ENCODE measurements around the gene GYPC. TPM values are rescaled to one million over a fixed set of nuclear protein-coding genes. Genes with fewer than 3 reads are reported as not detected.
A peak's percentile ranks its signal among the peaks of the same experiment; 100 is the strongest.

GYPC gene
- total and polyA plus RNA-seq, 4 donors = 61.4 to 170 (median 113) TPM

DNA sequence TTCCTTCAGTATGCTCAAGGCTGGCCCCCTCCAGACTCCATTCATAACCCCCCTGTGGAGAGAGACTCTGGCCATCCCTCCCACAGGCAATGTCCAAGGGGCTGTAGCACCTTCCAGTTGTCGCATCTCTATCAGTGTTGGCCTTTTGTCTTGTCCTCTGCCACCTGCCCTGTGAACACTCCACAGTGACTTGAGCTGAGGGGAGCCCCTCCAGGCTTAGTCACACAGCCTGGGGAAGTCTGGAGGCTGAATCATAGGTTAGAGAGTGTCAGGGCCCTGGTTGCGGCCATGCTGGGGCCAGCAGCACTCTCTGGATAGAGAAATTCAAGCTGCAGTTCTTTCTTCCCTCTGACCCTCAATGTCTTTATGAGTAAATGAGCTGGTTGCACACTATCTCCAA is 64.7 kb downstream of the GYPC start:
- ATAC-seq (ENCODE audit: insufficient read depth, low FRiP score) (no peak), DNase-seq (no peak)
- no peaks in the 10 kb centered on the region for H3K36me3 ChIP-seq (ENCODE audit: control insufficient read depth in 4 of 4, insufficient read depth in 4 of 4, low read length in 4 of 4)
- peaks cover 0 to 5% (median 3%) of the 10 kb centered on the region in 4 donors for H3K9me3 ChIP-seq (ENCODE audit: control insufficient read depth in 4 of 4, insufficient read depth in 3 of 4, low read length in 3 of 4)
- no peak overlapping the region for H3K27ac ChIP-seq (ENCODE audit: low read depth in 1 of 2, low read length in 1 of 2)
- no peak overlapping the region for H3K9ac ChIP-seq (ENCODE audit: insufficient read depth in 1 of 2, low read length in 2 of 2)
- WGBS, 2 donors = 87 to 93% methylated on average over 2 of the region's 2 CpGs
- peaks cover 0 to 7% (median 3%) of the 10 kb centered on the region in 5 donors for H3K4me1 ChIP-seq (ENCODE audit: control insufficient read depth in 5 of 5, insufficient read depth in 5 of 5, low read length in 5 of 5)
- TF ChIP-seq, protein P1, sequence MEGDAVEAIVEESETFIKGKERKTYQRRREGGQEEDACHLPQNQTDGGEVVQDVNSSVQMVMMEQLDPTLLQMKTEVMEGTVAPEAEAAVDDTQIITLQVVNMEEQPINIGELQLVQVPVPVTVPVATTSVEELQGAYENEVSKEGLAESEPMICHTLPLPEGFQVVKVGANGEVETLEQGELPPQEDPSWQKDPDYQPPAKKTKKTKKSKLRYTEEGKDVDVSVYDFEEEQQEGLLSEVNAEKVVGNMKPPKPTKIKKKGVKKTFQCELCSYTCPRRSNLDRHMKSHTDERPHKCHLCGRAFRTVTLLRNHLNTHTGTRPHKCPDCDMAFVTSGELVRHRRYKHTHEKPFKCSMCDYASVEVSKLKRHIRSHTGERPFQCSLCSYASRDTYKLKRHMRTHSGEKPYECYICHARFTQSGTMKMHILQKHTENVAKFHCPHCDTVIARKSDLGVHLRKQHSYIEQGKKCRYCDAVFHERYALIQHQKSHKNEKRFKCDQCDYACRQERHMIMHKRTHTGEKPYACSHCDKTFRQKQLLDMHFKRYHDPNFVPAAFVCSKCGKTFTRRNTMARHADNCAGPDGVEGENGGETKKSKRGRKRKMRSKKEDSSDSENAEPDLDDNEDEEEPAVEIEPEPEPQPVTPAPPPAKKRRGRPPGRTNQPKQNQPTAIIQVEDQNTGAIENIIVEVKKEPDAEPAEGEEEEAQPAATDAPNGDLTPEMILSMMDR (IDR thresholded peaks at IDR 0.05; ENCODE audit: control extremely low read depth, extremely low read depth) = no peak
- no peaks in the 10 kb centered on the region for H3K27me3 ChIP-seq (ENCODE audit: control insufficient read depth in 3 of 3, insufficient read depth in 3 of 3, low read length in 2 of 3)
- no peak overlapping the region for H3K4me3 ChIP-seq

DNA sequence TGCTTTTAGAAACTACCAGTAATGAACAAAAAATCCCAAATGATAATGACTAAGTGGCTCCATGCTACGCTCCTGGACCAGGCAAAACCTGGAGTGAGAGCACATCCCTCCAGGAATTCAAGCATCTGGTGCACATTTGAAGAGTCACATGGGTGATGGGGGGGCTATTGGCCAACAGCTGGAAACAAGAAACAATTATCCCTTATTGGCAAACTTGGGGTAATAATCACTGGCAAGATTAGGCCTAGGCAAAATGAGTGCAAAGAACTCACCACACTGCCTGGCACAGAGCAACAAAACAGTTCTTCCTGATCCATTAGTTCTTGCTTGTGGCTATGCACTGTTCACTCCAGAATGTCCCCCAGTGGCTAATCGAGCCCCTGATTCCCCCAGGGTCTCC is 66.1 kb downstream of the GYPC start:
- H3K36me3 ChIP-seq (ENCODE audit: control insufficient read depth in 4 of 4, insufficient read depth in 4 of 4, low read length in 4 of 4) = no peaks in the 10 kb centered on the region
- ATAC-seq (ENCODE audit: insufficient read depth, low FRiP score) = no peak
- H3K4me3 ChIP-seq = no peak overlapping the region
- TF ChIP-seq, protein P1 (IDR thresholded peaks at IDR 0.05; ENCODE audit: control extremely low read depth, extremely low read depth) = no peak
- peaks cover 0 to 5% (median 3%) of the 10 kb centered on the region in 4 donors for H3K9me3 ChIP-seq (ENCODE audit: control insufficient read depth in 4 of 4, insufficient read depth in 3 of 4, low read length in 3 of 4)
- no peak for DNase-seq
- peaks cover 0 to 7% (median 3%) of the 10 kb centered on the region in 5 donors for H3K4me1 ChIP-seq (ENCODE audit: control insufficient read depth in 5 of 5, insufficient read depth in 5 of 5, low read length in 5 of 5)
- H3K27ac ChIP-seq (ENCODE audit: low read depth in 1 of 2, low read length in 1 of 2) = no peak overlapping the region
- no peaks in the 10 kb centered on the region for H3K27me3 ChIP-seq (ENCODE audit: control insufficient read depth in 3 of 3, insufficient read depth in 3 of 3, low read length in 2 of 3)
- 77 to 81% methylated on average over 2 of the region's 2 CpGs for WGBS, 2 donors
- no peak overlapping the region for H3K9ac ChIP-seq (ENCODE audit: insufficient read depth in 1 of 2, low read length in 2 of 2)

- Histone ChIP-seq H3K27ac (ENCODE audit: low read depth in 1 of 2, low read length in 1 of 2) (no peak overlapping the region), H3K36me3 (ENCODE audit: control insufficient read depth in 4 of 4, insufficient read depth in 4 of 4, low read length in 4 of 4) (no peaks in the 10 kb centered on the region), H3K27me3 (ENCODE audit: control insufficient read depth in 3 of 3, insufficient read depth in 3 of 3, low read length in 2 of 3) (no peaks in the 10 kb centered on the region), H3K9me3 (ENCODE audit: control insufficient read depth in 4 of 4, insufficient read depth in 3 of 4, low read length in 3 of 4) (peaks cover 0 to 5% (median 3%) of the 10 kb centered on the region in 4 donors), H3K4me3 (no peak overlapping the region), H3K4me1 (ENCODE audit: control insufficient read depth in 5 of 5, insufficient read depth in 5 of 5, low read length in 5 of 5) (peaks cover 0 to 7% (median 3%) of the 10 kb centered on the region in 5 donors), H3K9ac (ENCODE audit: insufficient read depth in 1 of 2, low read length in 2 of 2) (no peak overlapping the region)
- DNase-seq (peak in 1 of 3 donors; percentile 20), ATAC-seq (ENCODE audit: insufficient read depth, low FRiP score) (no peak)
- 67 to 85% methylated on average over 4 of the region's 4 CpGs for WGBS, 2 donors
- TF ChIP-seq, protein P1 (IDR thresholded peaks at IDR 0.05; ENCODE audit: control extremely low read depth, extremely low read depth) = no peak
Observed at GRCh38 chr2:126722546-126722945, 66.6 kb downstream of the GYPC start.

DNA sequence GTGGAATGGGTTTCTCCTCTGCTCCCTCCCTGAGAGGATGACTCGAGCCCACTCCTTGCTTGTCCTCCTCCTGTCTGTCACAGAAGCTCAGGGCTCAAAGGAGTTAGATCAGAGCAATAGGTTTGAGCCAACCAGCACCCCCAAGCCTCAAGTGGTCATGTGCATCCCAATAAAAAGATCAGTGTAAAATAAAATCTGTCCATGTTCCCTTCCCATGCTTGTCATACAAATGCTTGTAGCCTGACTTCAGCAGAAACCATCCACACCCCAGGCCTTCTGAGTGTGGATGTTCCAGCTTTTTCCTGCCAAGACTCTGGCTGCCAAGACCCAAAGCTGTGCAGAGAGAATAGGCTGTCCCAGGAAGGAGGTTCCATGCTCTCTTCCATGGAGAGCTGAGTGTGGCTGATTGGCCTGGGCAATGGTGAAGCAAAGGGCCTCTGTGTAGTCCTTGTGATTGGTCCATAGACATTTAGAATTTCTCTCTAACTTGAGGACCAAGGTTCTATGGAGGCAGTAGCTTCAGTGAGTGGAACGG is 67.4 kb downstream of the GYPC start:
- Histone ChIP-seq H3K4me1 (ENCODE audit: control insufficient read depth in 5 of 5, insufficient read depth in 5 of 5, low read length in 5 of 5) (peaks cover 0 to 7% (median 3%) of the 10 kb centered on the region in 5 donors), H3K27ac (ENCODE audit: low read depth in 1 of 2, low read length in 1 of 2) (no peak overlapping the region), H3K4me3 (no peak overlapping the region), H3K36me3 (ENCODE audit: control insufficient read depth in 4 of 4, insufficient read depth in 4 of 4, low read length in 4 of 4) (no peaks in the 10 kb centered on the region), H3K9ac (ENCODE audit: insufficient read depth in 1 of 2, low read length in 2 of 2) (no peak overlapping the region), H3K27me3 (ENCODE audit: control insufficient read depth in 3 of 3, insufficient read depth in 3 of 3, low read length in 2 of 3) (no peaks in the 10 kb centered on the region), H3K9me3 (ENCODE audit: control insufficient read depth in 4 of 4, insufficient read depth in 3 of 4, low read length in 3 of 4) (peaks cover 0 to 5% (median 3%) of the 10 kb centered on the region in 4 donors)
- DNase-seq (peak in 1 of 3 donors; percentile 13), ATAC-seq (ENCODE audit: insufficient read depth, low FRiP score) (no peak)
- TF ChIP-seq, protein P1 (IDR thresholded peaks at IDR 0.05; ENCODE audit: control extremely low read depth, extremely low read depth) = no peak
- WGBS, 2 donors = 87 to 90% methylated on average over 2 of the region's 2 CpGs
